Esophagus squamous epithelium (tissue), 4 donors: ENCODE measurements around the gene MEIS2.

Source experiments
- POLR2A ChIP-seq, 4 donors: fragments of 450-650 bp; IDR thresholded peaks; one replicate each; pipeline ENCODE4 v1.6.1; 2017; ENCODE audit warnings: antibody characterized with exemption in 4 of 4, mild to moderate bottlenecking in 4 of 4, moderate library complexity in 3 of 4
- TF ChIP-seq, protein P1 (sequence below), 6 experiments: fragments of 450-650 bp in 4 of 6; fragments of 200-600 bp in 2 of 6; sonication (generic) in 2 of 6; IDR thresholded peaks; one replicate each; pipeline ENCODE4 v1.5.1; 2016 to 2019; ENCODE audit warnings: antibody characterized with exemption in 6 of 6, mild to moderate bottlenecking in 4 of 6, moderate library complexity in 4 of 6

DNA sequence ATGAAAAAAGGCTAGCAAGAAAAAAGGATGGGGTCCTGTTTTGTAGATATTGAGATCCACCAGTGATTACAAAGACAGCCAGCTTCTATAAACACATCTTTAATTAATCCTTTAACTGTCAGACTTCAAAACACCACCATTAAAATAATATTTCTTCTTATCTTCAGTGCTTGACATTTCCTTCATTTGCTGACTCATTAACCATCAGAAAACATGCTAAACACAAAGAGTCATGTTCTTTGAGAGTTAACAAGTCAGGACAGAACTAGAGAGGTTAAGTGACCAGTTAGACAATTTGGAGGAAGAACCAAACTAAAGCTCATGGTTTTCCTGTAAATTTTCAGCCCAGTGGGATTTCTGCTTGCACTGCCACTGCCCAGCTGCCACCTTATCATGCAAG lies 111.4 kb downstream of the MEIS2 start:
- TF ChIP-seq, protein P1, sequence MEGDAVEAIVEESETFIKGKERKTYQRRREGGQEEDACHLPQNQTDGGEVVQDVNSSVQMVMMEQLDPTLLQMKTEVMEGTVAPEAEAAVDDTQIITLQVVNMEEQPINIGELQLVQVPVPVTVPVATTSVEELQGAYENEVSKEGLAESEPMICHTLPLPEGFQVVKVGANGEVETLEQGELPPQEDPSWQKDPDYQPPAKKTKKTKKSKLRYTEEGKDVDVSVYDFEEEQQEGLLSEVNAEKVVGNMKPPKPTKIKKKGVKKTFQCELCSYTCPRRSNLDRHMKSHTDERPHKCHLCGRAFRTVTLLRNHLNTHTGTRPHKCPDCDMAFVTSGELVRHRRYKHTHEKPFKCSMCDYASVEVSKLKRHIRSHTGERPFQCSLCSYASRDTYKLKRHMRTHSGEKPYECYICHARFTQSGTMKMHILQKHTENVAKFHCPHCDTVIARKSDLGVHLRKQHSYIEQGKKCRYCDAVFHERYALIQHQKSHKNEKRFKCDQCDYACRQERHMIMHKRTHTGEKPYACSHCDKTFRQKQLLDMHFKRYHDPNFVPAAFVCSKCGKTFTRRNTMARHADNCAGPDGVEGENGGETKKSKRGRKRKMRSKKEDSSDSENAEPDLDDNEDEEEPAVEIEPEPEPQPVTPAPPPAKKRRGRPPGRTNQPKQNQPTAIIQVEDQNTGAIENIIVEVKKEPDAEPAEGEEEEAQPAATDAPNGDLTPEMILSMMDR (IDR thresholded peaks at IDR 0.05): no peak
- TF ChIP-seq POLR2A (IDR thresholded peaks at IDR 0.05): no peak
